Transverse colon (tissue), 4 donors: Measurements from ENCODE around the gene GLI1. TPM values are rescaled to one million over a fixed set of nuclear protein-coding genes. Genes with fewer than 3 reads are reported as not detected.
"Not testable (repeated sequence)": the region's sequence is repeated elsewhere in the genome, so short reads cannot be mapped to it uniquely, and the experiment has no call there.

ENCODE experiments used
- DNase-seq: peaks from one replicate; pipeline ENCODE4 v3.0.0-alpha.2; 2019
- H3K27ac ChIP-seq, 4 donors: fragments of 200-600 bp; sonication (generic); 2 replicates each; pipeline ENCODE4 v1.5.1; 2016 to 2018; ENCODE audit warnings: inconsistent platforms in 4 of 4
- H3K27me3 ChIP-seq: fragments of 200-600 bp; sonication (generic); 2 replicates; pipeline ENCODE4 v1.5.1; 2017; ENCODE audit warnings: inconsistent platforms
- H3K36me3 ChIP-seq, 4 donors: fragments of 200-600 bp; sonication (generic); 2 replicates each; pipeline ENCODE4 v1.5.1; 2017 to 2019; ENCODE audit warnings: inconsistent platforms in 4 of 4
- H3K4me1 ChIP-seq, 4 donors: fragments of 200-600 bp; sonication (generic); 2 replicates each; pipeline ENCODE4 v1.5.1; 2017 to 2020; ENCODE audit warnings: inconsistent platforms in 4 of 4
- H3K4me3 ChIP-seq, 4 donors: fragments of 200-600 bp; sonication (generic); 1 replicate in 1 of 4; 2 replicates in 3 of 4; pipeline versions ENCODE4 v1.5.1 to v1.6.1; 2017 to 2019; ENCODE audit warnings: inconsistent platforms in 4 of 4
- H3K9me3 ChIP-seq, 2 donors: fragments of 200-600 bp; sonication (generic); 2 replicates each; pipeline ENCODE4 v1.5.1; 2017 to 2019; ENCODE audit warnings: inconsistent platforms in 2 of 2
- EP300 ChIP-seq: sonication (generic); formaldehyde crosslinking; IDR thresholded peaks from one replicate; pipeline ENCODE4 v1.6.1; 2017; ENCODE audit warnings: antibody characterized with exemption, low read depth
- POLR2A ChIP-seq: fragments of 450-650 bp; IDR thresholded peaks from one replicate; pipeline ENCODE4 v1.6.1; 2016; ENCODE audit warnings: antibody characterized with exemption, mild to moderate bottlenecking, moderate library complexity
- POLR2AphosphoS5 ChIP-seq, 3 donors: sonication (generic); formaldehyde crosslinking; IDR thresholded peaks; one replicate each; pipeline ENCODE4 v1.6.1; 2016; ENCODE audit warnings: antibody characterized with exemption in 3 of 3
- WGBS, 2 donors: methylation state at CpG; one replicate each; pipeline ENCODE4 v1.1.5; 2018; ENCODE audit warnings: low coverage in 1 of 2; 5-methylcytosine and 5-hydroxymethylcytosine counted together
- in situ Hi-C, 4 donors: fragments of 200-750 bp; cut with MboI; loops; one replicate each; pipeline versions ENCODE4 v1.15.0 to v1.15.1; 2017; ENCODE audit warnings: low sequenced_read_pairs in 3 of 4, low pct_ligation_motif_present in 1 of 4, low pct_unique_long_range_greater_than_20kb in 1 of 4
- intact Hi-C: fragments of 100-400 bp; cut with DNase I; formaldehyde crosslinking; loops from one replicate; pipeline ENCODE4 v1.15.1; 2023; ENCODE audit warnings: low total_unique reads
- total RNA-seq, 4 donors: library from RNA; depleted of rRNA; stranded (reverse); fragments of >200 nt; gene quantifications; one replicate each; pipeline ENCODE4 v1.1.0, GENCODE V29; 2016
- TF ChIP-seq, protein P1 (sequence below), 5 experiments: fragments of 200-600 bp in 3 of 5; fragments of 450-650 bp in 2 of 5; sonication (generic) in 3 of 5; IDR thresholded peaks; 1 replicate in 2 of 5; 2 replicates in 3 of 5; pipeline ENCODE4 v1.5.1; 2016 to 2017; ENCODE audit warnings: antibody characterized with exemption in 5 of 5, inconsistent platforms in 3 of 5, mild to moderate bottlenecking in 2 of 5, moderate library complexity in 1 of 5

The GLI1 gene
- total RNA-seq, 4 donors from 2014 or later: 0.41 to 1.2 (median 0.79) TPM; not detected in 1

DNA sequence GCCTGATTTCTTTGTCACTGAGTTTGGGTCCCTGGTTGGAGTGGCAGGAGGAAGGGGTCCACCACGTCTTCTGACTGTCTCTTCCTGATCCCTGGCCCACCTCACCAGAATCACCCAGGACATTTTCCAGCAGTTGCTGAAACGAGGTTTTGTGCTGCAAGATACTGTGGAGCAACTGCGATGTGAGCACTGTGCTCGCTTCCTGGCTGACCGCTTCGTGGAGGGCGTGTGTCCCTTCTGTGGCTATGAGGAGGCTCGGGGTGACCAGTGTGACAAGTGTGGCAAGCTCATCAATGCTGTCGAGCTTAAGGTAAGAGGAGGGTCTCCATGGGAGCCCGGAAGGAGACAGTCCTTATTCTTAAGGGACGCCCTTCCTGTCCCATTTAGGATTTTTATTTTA is 40.6 kb downstream of the GLI1 start:
- no peaks in the 10 kb centered on the region for H3K9me3 ChIP-seq
- TF ChIP-seq EP300 (no peak), POLR2A (no peak), POLR2AphosphoS5 (IDR thresholded peaks at IDR 0.05) (no peak)
- TF ChIP-seq, protein P1, sequence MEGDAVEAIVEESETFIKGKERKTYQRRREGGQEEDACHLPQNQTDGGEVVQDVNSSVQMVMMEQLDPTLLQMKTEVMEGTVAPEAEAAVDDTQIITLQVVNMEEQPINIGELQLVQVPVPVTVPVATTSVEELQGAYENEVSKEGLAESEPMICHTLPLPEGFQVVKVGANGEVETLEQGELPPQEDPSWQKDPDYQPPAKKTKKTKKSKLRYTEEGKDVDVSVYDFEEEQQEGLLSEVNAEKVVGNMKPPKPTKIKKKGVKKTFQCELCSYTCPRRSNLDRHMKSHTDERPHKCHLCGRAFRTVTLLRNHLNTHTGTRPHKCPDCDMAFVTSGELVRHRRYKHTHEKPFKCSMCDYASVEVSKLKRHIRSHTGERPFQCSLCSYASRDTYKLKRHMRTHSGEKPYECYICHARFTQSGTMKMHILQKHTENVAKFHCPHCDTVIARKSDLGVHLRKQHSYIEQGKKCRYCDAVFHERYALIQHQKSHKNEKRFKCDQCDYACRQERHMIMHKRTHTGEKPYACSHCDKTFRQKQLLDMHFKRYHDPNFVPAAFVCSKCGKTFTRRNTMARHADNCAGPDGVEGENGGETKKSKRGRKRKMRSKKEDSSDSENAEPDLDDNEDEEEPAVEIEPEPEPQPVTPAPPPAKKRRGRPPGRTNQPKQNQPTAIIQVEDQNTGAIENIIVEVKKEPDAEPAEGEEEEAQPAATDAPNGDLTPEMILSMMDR (IDR thresholded peaks at IDR 0.05): no peak
- in situ Hi-C loops (no loop called here), intact Hi-C loops (no loop called here)
- WGBS, 2 donors: 94% methylated on average over 5 to 11 of the region's 11 CpGs
- no peak for DNase-seq
- peaks cover 0 to 45% (median 21%) of the 10 kb centered on the region in 4 donors for H3K36me3 ChIP-seq
- no peak overlapping the region for H3K27ac ChIP-seq
- H3K27me3 ChIP-seq: no peaks in the 10 kb centered on the region
- no peak overlapping the region for H3K4me3 ChIP-seq
- no peaks in the 10 kb centered on the region for H3K4me1 ChIP-seq

DNA sequence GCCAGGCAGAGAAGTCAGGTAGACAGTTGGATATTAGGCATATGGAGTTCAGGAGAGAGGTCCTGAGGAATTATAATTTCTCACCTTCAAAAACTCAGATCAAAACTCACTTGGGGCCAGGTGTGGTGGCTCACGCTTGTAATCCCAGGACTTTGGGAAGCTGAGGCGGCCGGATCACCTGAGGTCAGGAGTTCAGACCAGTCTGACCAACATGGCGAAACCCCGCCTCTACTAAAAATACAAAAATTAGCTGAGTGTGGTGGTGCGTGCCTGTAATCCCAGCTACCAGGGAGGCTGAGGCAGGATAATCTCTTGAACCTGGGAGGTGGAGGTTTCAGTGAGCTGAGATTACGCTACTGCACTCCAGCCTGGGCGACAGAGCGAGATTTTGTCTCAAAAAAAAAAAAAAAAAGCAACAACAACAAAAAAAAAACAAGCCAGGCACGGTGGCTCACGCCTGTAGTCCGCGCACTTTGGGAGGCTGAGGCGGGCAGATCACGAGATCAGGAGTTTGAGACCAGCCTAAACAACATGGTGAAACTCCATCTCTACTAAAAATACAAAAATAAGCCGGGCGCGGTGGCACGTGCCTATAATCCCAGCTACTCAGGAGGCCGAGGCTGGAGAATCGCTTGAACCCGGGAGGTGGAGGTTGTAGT is 42.9 kb downstream of the GLI1 start:
- in situ Hi-C loops, intact Hi-C loops, H3K27ac ChIP-seq, H3K9me3 ChIP-seq, H3K27me3 ChIP-seq, DNase-seq, H3K4me3 ChIP-seq, H3K4me1 ChIP-seq: not testable (repeated sequence)
- peaks cover 0 to 57% (median 29%) of the 10 kb centered on the region in 4 donors for H3K36me3 ChIP-seq
- 97% methylated on average over 18 to 22 of the region's 22 CpGs for WGBS, 2 donors

- WGBS, 2 donors: 75 to 93% methylated on average over 3 to 4 of the region's 4 CpGs
- H3K36me3 ChIP-seq: peaks cover 0 to 54% (median 19%) of the 10 kb centered on the region in 4 donors
- H3K4me1 ChIP-seq, H3K9me3 ChIP-seq, H3K27ac ChIP-seq, intact Hi-C loops, in situ Hi-C loops, H3K4me3 ChIP-seq, DNase-seq, H3K27me3 ChIP-seq: not testable (repeated sequence)
Measured at GRCh38 chr12:57506541-57506940, 47.0 kb downstream of the GLI1 start.

GRCh38 chr12:57507796-57508195 is 48.2 kb downstream of the GLI1 start:
- H3K4me3 ChIP-seq, intact Hi-C loops, in situ Hi-C loops, H3K27ac ChIP-seq, H3K4me1 ChIP-seq, H3K9me3 ChIP-seq, H3K27me3 ChIP-seq, DNase-seq: not testable (repeated sequence)
- peaks cover 0 to 60% (median 21%) of the 10 kb centered on the region in 4 donors for H3K36me3 ChIP-seq
- 99% methylated on average over 20 of the region's 28 CpGs; no CpG with 5 or more reads in 1 of the 2 donors for WGBS, 2 donors

GRCh38 chr12:57511161-57511560 is 51.6 kb downstream of the GLI1 start:
- no peak for DNase-seq
- no peak overlapping the region for H3K4me3 ChIP-seq
- intact Hi-C loops (no loop called here), in situ Hi-C loops (no loop called here)
- no peaks in the 10 kb centered on the region for H3K9me3 ChIP-seq
- WGBS, 2 donors: 100% methylated on average over 4 of the region's 4 CpGs; no CpG with 5 or more reads in 1 of the 2 donors
- TF ChIP-seq, protein P1 (IDR thresholded peaks at IDR 0.05): no peak
- TF ChIP-seq EP300 (no peak), POLR2AphosphoS5 (IDR thresholded peaks at IDR 0.05) (no peak), POLR2A (no peak)
- H3K27me3 ChIP-seq: no peaks in the 10 kb centered on the region
- peaks cover 0 to 43% (median 16%) of the 10 kb centered on the region in 4 donors for H3K36me3 ChIP-seq
- no peak overlapping the region for H3K27ac ChIP-seq
- H3K4me1 ChIP-seq: no peaks in the 10 kb centered on the region
